ELF-1 (cell line): ENCODE data around the gene SPATA6L.
"Not testable (repeated sequence)": the region's sequence is repeated elsewhere in the genome, so short reads cannot be mapped to it uniquely, and the experiment has no call there.

ENCODE experiments used
- DNase-seq: peaks from one replicate; pipeline ENCODE4 v3.0.0-alpha.2; 2016; ENCODE audit warnings: low read depth, low spot score

SPATA6L gene

DNA sequence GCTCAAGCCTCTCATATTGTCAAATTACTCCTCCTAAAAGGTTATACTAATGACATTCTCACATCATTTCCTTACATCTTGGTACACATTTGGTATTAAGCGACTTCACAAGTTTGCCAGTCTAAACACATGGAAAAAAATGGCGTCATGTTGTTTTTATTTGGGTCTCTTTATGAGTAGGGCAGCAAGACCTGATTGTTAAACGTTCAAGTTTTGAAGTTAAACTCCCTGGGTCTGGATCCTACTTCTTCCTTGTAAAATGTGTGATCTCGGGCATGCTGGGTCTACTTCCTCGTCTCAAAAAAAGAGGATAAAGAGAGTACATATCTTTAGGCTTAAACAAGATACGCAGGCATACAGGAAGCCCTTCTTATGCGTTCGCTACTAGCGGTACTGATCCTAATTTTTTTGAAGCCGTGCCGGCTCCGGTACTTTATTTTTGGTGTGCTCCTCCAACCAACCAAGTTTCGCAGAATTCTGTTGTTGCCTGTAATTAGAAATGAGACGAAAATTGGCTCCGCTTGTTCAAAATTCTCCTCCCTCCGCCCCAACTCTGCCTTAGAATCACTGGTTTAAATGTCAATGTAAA lies 12.5 kb upstream of the SPATA6L start:
- no peak for DNase-seq

GRCh38 chr9:4677392-4677791 lies 11.1 kb upstream of the SPATA6L start:
- no peak for DNase-seq

DNA sequence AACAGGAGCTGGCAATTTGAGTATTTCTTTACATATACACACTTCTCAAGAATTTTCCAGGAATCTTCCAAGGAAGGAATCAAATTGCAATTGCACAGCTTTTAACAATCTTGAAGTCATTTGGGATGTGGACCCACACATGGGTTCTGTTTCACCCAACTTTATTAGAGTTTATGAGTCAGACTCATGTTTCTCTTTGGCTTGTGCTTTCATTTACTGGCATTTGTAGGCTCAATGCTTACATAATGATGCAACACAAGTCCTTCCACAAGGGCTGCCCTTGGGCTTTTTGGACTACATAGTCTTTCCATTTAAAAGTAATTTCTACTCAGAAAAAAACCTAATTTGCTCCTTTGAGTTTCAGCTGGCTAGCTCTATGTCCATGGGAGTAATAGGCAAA lies 8.5 kb upstream of the SPATA6L start:
- no peak for DNase-seq

GRCh38 chr9:4671737-4672136 lies 5.5 kb upstream of the SPATA6L start:
- no peak for DNase-seq

DNA sequence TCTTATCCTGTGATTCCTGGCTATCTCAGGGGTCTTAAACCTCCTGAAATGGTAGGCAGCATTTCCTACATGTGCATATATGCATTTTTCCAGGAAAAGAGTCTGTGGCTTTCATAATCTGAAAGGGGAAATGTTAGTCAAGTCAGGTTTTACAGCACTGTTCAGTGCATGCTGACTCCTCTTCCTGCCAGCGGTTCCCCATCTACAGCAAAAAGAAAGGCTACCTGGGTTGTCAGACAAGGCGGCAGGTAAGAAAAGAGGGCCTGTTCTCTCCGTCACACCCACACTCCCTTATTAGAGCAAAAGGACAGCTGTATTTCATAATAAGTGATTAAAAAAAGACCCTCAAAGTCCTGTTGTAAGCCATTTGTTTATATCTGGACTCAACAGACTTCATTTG lies 4.3 kb upstream of the SPATA6L start:
- no peak for DNase-seq

DNA sequence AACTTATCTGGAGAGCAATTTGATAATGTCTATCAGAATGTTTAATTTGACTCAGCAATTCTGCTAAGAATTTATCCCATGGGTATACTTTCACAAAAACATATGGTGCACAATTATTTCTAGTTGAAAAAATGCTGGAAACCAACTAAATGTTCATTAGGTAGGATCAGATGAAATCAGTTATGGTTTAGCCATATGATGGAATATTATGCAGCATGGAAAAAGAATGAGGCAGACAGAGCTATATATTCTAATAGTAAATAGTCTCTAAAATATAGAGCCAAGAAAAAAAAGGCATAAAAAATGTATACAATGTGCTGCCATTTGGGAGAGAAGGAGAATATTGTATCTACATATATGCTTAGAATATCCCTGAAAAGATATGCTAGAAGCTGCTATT lies 3.6 kb upstream of the SPATA6L start:
- no peak for DNase-seq

DNA sequence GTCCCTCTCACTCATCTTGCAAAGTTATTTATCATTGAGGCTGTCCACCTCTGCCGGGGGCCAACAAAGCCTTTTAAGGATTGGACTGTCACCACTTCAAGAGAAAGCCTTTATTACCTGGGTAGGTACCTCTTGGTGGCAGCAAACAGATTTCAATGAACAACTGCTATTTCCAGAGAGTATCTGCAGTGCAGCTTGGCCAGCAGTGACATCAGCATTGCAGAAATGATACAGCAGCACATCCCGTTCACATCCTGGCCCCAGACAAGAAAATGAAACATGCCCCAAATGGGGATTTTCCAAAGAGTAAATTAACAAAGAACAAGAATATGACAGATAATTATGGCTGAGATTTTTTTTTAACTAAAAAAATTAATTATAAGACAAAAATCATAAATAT lies 2.3 kb upstream of the SPATA6L start:
- no peak for DNase-seq

- DNase-seq: no peak
Observed at GRCh38 chr9:4667681-4668080, 1.4 kb upstream of the SPATA6L start.

DNA sequence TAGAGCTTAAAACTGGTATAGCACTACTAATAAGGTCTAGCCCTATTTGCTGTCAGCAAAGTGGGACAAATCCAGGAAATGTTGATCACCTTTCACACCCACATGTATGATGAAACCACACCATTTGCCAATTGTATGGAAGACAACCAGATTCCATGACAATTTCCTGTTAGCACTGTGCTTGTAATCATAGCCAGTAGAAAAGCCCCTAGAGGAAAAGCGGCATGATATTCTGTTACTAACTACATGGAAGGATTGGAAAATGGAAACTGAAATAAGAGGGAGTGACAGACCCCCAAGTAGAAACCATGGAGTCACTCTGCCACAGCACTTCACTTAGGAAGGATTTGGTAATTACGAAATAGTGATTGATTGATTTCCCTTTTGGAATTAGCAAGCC lies 923 bp downstream of the SPATA6L start:
- DNase-seq: no peak

DNA sequence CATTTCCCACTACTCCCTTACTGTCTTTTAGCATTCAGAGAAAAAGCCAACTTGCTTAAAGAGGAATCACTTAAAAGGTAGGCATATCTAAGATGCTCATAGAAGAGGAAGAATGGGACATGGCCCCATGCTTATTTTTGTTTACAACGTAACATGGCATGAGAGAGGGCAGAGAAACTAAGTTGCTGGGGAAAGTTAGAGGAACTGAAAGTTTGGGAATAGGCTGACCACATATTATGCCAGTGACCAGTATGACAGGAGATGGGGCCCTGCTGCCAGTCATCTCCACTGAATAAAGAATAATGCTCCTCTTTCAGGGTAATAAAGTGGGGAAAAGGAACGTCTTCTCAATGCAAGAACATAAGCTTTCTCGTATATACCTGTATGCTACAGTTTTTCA lies 2.3 kb downstream of the SPATA6L start:
- no peak for DNase-seq

DNA sequence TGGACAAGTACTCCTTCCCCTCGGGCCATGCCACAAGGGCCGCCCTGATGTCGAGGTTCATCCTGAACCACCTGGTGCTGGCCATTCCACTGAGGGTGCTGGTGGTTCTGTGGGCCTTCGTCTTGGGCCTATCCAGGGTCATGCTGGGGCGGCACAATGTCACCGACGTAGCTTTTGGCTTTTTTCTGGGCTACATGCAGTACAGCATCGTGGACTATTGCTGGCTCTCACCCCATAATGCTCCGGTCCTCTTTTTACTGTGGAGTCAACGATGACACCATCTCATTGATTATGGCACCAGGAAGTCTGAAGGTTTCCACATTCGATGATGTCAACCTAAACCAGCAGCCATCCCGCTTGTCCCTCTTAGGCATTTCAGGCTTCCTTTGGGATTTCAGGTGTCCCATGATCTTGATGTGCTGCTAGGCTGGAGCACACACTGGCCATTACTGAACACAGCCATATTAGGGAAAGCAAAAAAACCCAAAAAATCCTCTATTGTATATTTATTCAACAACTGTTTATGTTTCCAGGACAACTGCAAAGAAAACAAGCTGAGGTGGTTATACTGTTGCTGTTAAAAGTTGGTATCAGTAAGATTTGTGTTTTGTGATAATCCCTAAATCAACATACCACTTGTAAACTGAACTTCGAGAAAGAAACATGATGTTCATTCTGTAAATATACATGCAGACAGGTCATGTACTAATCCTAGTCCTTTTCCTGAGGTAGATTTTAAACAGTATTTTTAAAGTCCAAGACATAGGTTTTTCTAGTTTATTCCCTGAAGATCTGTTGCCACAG lies 3.1 kb downstream of the SPATA6L start:
- no peak for DNase-seq

DNA sequence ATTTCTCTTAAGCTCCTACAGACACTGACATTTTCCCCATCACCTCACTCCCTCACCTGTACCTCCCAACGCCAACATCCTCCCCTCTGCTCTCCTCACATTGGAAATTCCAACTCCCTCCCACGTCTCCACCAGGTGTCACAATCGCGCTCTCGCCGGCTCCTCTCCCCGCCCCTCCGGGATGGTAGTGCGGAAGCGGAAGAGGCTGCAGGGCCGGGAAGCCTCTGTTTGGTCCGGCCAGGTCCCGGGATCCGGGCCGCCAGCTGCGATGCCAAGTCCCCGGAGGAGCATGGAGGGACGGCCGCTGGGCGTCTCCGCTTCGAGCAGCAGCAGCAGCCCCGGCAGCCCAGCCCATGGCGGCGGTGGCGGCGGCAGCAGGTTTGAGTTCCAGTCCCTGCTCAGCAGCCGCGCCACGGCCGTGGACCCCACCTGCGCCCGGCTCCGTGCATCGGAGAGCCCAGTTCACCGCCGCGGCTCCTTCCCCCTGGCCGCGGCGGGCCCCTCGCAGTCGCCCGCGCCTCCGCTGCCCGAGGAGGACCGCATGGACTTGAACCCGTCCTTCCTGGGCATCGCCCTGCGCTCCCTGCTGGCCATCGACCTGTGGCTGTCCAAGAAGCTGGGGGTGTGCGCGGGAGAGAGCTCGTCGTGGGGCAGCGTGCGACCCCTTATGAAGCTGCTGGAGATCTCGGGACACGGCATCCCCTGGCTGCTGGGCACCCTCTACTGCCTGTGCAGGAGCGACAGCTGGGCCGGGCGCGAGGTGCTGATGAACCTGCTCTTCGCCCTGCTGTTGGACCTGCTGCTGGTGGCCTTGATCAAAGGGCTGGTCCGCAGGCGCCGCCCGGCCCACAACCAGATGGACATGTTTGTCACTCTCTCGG lies 3.9 kb downstream of the SPATA6L start, which contains the start of gene PLPP6:
PLPP6 (plus strand) TSS at position 187 of the 881 bp plus-strand sequence; CDS start at position 269, 82 bp downstream.
- DNase-seq: peak; percentile 91

GRCh38 chr9:4661611-4662010 lies 4.7 kb downstream of the SPATA6L start:
- no peak for DNase-seq

- no peak for DNase-seq
Observed at GRCh38 chr9:4661165-4661564, 5.1 kb downstream of the SPATA6L start.

DNA sequence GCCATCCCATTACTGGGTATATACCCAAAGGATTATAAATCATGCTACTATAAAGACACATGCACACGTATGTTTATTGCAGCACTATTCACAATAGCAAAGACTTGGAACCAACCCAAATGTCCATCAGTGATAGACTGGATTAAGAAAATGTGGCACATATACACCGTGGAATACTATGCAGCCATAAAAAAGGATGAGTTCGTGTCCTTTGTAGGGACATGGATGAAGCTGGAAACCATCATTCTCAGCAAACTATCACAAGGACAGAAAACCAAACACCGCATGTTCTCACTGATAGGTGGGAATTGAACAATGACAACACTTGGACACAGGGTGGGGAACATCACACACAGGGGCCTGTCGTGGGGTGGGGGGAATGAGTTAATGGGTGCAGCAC lies 5.6 kb downstream of the SPATA6L start:
- not testable (repeated sequence) for DNase-seq

DNA sequence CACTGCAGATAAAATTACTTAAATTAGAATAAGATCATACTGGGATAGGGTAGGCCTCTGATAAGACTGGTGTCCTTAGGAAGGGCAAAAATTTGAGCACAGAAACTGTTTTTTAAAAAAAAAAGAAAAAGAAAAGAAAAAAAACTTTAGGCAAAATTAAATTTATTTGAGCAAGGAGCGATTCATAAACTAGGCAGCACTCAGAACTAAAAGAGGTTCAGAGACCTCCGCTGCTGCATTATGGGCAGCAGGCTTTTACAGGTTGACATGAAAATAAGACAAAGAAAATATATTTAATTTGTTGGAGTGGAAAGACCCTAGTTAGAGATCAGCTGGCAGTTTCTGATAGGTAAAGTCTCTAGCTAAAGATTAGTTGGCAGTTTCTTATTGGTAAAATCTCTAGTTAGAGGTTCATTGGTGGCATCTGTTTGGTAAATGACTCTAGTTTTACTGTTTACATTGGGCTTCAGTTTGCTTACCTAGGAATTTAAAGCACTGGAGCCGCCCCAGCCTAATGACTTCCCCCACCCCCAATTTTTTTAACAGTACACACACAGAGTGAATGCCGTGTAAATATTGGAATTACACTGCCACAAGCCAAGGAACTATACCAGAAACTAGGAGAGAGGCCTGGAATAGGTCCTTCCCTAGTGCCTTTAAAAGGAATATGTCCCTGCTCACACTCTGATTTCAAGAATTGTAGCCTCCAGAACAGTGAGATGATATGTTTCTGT lies 8.7 kb downstream of the SPATA6L start:
- no peak for DNase-seq

DNA sequence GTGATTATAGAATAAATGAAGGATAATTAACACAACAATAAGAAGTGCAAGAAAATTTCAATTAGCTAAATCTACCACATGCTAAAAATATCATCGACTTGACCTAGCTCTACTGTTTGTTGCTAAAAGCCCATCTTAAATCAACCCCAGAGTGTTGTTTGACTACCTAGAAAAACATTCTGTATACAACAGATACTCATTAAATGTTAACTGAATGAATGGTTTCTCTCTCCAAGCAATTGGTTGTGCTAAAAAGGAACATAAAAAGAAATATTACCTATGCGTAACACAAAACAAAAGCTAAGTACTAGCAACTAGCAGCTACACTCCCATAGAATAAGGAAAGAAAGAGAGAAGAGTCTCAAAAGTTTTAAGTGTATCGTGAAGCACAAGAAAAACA lies 9.7 kb downstream of the SPATA6L start:
- no peak for DNase-seq

- not testable (repeated sequence) for DNase-seq
Observed at GRCh38 chr9:4656196-4656595, 10.1 kb downstream of the SPATA6L start.

GRCh38 chr9:4654538-4654937 lies 11.7 kb downstream of the SPATA6L start:
- DNase-seq: no peak

- no peak for DNase-seq
Observed at GRCh38 chr9:4654084-4654483, 12.2 kb downstream of the SPATA6L start.

- DNase-seq: no peak
Observed at GRCh38 chr9:4642351-4642750, 23.9 kb downstream of the SPATA6L start.

GRCh38 chr9:4640027-4640426 lies 26.3 kb downstream of the SPATA6L start:
- DNase-seq: peak; percentile 52
